ENCODE data around the gene CENPO.

CENPO gene

DNA sequence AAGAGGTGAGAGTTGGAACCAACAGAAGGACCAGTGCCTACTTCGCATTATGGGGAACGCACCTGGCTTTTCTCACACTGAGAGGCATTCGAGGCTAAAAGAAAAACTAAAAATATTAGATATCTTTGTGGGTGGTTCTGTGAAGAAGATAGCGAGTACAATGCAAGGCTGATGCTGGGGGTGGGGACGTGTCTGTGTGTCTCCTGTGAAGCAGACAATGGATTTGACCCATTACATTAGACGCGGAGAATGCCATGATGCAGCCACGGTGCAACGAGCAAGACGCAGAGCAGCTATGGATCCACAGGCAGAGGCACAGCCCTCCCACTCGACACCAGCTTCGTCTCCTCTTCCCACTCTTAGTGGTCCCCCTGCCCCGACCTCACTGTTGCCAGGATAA is 65.8 kb downstream of the CENPO start:
- CTCF ChIA-PET: no interaction called here
- TF ChIP-seq CTCF (IDR thresholded peaks at IDR 0.05; ENCODE audit: control extremely low read depth, extremely low read depth, low read depth, missing control alignments): no peak
- no peak for DNase-seq (ENCODE audit: extremely low spot score)
- POLR2A ChIA-PET: no interaction called here

GRCh38 chr2:24859968-24860600 is 66.9 kb downstream of the CENPO start:
- ChIA-PET POLR2A (no interaction called here), CTCF (no interaction called here)
- TF ChIP-seq CTCF (IDR thresholded peaks at IDR 0.05; ENCODE audit: control extremely low read depth, extremely low read depth, low read depth, missing control alignments): no peak
- DNase-seq (ENCODE audit: extremely low spot score): no peak

- ChIA-PET CTCF (no interaction called here), POLR2A (no interaction called here)
- no peak for TF ChIP-seq CTCF (IDR thresholded peaks at IDR 0.05; ENCODE audit: control extremely low read depth, extremely low read depth, low read depth, missing control alignments)
- DNase-seq (ENCODE audit: extremely low spot score): no peak
These were observed 67.4 kb downstream of the CENPO start for GRCh38 chr2:24860631-24861030.

GRCh38 chr2:24861500-24861899 is 68.3 kb downstream of the CENPO start:
- ChIA-PET POLR2A (no interaction called here), CTCF (no interaction called here)
- TF ChIP-seq CTCF (IDR thresholded peaks at IDR 0.05; ENCODE audit: control extremely low read depth, extremely low read depth, low read depth, missing control alignments): no peak
- DNase-seq (ENCODE audit: extremely low spot score): no peak

- CTCF ChIA-PET: no interaction called here
- DNase-seq (ENCODE audit: extremely low spot score): no peak
- TF ChIP-seq CTCF (IDR thresholded peaks at IDR 0.05; ENCODE audit: control extremely low read depth, extremely low read depth, low read depth, missing control alignments): no peak
- POLR2A ChIA-PET: no interaction called here
These were observed 70.4 kb downstream of the CENPO start for GRCh38 chr2:24863641-24864040.

GRCh38 chr2:24866946-24867345 is 73.7 kb downstream of the CENPO start:
- ChIA-PET CTCF (no interaction called here), POLR2A (no interaction called here)
- no peak for DNase-seq (ENCODE audit: extremely low spot score)
- TF ChIP-seq CTCF (IDR thresholded peaks at IDR 0.05; ENCODE audit: control extremely low read depth, extremely low read depth, low read depth, missing control alignments): no peak

DNA sequence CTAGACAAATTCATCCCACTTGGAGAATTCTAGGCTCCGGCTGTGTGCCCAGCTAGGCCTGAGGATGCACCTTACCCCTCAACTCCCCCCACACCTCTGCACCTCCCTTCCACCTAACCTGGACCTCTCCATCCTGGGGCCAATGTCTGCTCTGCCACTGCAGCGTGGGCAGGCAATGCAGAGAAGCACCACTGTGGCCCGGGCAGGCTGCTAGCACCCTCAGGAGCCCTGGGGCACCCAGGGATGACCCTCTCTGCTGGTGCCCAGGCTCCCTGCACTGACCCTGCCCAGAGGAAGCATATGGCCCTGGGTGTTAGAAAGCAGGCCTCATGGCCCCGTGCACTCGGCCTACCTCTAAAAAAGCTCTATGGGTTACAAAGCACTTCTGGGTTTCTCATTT is 77.2 kb downstream of the CENPO start:
- ChIA-PET POLR2A (no interaction called here), CTCF (no interaction called here)
- no peak for DNase-seq (ENCODE audit: extremely low spot score)
- no peak for TF ChIP-seq CTCF (IDR thresholded peaks at IDR 0.05; ENCODE audit: control extremely low read depth, extremely low read depth, low read depth, missing control alignments)
